Mucosa of stomach (tissue), 1 donor: Measurements from ENCODE around the gene PYCARD.

ENCODE experiments used
- H3K27me3 ChIP-seq: one replicate; pipeline ENCODE4 v1.7.0; 2013; ENCODE audit warnings: mild to moderate bottlenecking, low read length; ENCODE audit not compliant: control insufficient read depth, insufficient read depth
- H3K36me3 ChIP-seq: one replicate; pipeline ENCODE4 v1.7.0; 2013; ENCODE audit warnings: low read length; ENCODE audit not compliant: control insufficient read depth, insufficient read depth
- H3K4me1 ChIP-seq: one replicate; pipeline ENCODE4 v1.7.0; 2013; ENCODE audit warnings: mild to moderate bottlenecking, low read length; ENCODE audit not compliant: control insufficient read depth, insufficient read depth
- H3K4me3 ChIP-seq: one replicate; pipeline ENCODE4 v1.7.0; 2013; ENCODE audit warnings: low read length
- H3K9ac ChIP-seq: one replicate; pipeline ENCODE4 v1.7.0; 2013; ENCODE audit warnings: mild to moderate bottlenecking, low read length, moderate library complexity
- H3K9me3 ChIP-seq: one replicate; pipeline ENCODE4 v1.7.0; 2013; ENCODE audit warnings: mild to moderate bottlenecking, low read length, moderate library complexity; ENCODE audit not compliant: control insufficient read depth
- donor health status: Pancreatic carcinoma.

The PYCARD gene

DNA sequence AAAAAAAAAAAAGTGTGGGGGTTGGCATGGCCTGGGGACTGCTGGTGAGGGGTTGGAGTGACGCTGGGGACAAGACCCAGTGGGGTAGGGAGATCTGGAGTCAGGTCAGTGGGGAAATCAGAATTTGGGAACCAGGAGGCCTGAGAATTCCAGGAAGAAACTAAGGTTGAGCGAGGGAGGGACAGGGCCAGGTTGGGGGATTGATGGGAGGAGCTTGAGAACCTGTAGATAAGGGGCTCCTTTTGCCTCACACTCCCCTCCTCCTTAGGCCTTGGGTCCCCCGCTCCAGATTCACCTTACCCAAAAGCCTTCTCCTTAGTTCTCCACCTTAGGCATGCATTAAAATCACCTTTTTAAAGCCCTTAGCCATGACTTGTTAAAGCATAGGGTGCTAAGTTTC lies 22.6 kb upstream of the PYCARD start:
- Histone ChIP-seq H3K4me1 (no peaks in the 10 kb centered on the region), H3K9ac (no peak overlapping the region), H3K27me3 (no peaks in the 10 kb centered on the region), H3K9me3 (no peaks in the 10 kb centered on the region), H3K36me3 (no peaks in the 10 kb centered on the region), H3K4me3 (no peak overlapping the region)

DNA sequence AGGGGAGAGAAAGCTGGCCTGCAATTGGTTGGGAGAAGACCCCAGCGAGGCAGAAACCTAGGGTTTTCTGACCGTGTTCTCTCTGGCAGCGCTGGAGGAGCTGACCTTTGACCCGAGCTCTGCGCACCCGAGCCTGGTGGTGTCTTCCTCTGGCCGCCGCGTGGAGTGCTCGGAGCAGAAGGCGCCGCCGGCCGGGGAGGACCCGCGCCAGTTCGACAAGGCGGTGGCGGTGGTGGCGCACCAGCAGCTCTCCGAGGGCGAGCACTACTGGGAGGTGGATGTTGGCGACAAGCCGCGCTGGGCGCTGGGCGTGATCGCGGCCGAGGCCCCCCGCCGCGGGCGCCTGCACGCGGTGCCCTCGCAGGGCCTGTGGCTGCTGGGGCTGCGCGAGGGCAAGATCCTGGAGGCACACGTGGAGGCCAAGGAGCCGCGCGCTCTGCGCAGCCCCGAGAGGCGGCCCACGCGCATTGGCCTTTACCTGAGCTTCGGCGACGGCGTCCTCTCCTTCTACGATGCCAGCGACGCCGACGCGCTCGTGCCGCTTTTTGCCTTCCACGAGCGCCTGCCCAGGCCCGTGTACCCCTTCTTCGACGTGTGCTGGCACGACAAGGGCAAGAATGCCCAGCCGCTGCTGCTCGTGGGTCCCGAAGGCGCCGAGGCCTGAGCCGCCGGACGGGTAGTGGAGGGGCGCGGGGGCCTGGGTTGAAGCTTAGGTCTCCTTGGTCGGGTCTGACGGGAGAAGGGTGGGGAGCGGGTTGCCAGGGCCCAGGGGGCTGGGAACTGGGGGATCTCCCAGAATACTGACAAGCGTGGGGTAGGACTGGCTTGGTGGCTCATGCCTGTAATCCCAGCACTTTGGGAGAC lies 21.8 kb upstream of the PYCARD start:
- H3K36me3 ChIP-seq = no peaks in the 10 kb centered on the region
- no peak overlapping the region for H3K9ac ChIP-seq
- no peaks in the 10 kb centered on the region for H3K4me1 ChIP-seq
- H3K9me3 ChIP-seq = no peaks in the 10 kb centered on the region
- no peaks in the 10 kb centered on the region for H3K27me3 ChIP-seq
- H3K4me3 ChIP-seq = no peak overlapping the region

DNA sequence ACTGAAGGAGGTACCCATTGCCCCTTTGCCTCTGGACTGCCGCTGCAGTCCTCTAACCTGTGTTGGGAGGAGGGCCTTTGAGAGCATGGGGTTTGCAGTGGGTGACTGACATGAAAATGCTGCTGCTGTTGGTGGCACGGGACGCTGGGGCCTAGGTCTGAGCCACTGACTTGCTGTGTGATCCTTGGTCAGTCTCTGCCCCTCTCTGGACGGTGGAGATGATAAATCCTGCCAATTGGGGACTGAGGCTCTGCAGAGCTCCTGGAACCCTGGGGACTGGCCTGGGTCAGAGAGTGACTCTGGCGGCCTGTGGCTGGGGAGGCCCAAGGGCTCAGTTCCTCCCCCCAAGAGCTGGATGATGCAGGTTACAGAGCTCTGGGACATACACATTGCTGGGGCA lies 20.5 kb upstream of the PYCARD start:
- H3K4me3 ChIP-seq = no peak overlapping the region
- no peaks in the 10 kb centered on the region for H3K9me3 ChIP-seq
- no peaks in the 10 kb centered on the region for H3K36me3 ChIP-seq
- H3K27me3 ChIP-seq = peaks cover 5% of the 10 kb centered on the region
- no peaks in the 10 kb centered on the region for H3K4me1 ChIP-seq
- no peak overlapping the region for H3K9ac ChIP-seq

DNA sequence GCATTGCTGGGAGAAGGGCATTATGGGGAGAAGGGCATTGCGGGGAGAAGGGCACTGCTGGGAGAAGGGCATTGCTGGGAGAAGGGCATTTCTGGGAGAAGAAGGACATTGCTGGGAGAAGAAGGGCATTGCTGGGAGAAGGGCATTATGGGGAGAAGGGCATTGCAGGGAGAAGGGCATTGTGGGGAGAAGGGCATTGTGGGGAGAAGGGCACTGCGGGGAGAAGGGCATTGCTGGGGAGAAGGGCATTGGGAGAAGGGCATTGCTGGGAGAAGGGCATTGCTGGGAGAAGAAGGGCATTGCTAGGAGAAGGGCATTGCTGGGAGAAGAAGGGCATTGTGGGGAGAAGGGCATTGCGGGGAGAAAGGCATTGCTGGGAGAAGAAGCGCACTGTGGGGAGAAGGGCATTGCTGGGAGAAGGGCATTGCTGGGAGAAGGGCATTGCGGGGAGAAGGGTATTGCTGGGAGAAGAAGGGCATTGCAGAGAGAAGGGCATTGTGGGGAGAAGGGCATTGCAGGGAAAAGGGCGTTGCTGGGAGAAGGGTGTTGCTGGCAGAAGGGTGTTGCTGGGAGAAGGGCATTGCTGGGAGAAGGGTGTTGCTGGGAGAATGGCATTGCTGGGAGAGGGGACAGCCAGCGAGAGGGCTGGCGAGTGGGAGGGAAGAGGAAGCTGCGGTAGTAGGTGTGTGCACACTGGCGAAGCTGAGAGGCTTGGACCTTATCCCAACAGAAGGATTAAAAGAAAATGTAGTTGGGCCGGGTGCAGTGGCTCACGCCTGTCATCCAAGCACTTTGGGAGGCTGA lies 19.0 kb upstream of the PYCARD start:
- Histone ChIP-seq H3K4me1 (peaks cover 5% of the 10 kb centered on the region), H3K36me3 (no peaks in the 10 kb centered on the region), H3K9ac (no peak overlapping the region), H3K9me3 (no peaks in the 10 kb centered on the region), H3K4me3 (no peak overlapping the region), H3K27me3 (peaks cover 19% of the 10 kb centered on the region)

DNA sequence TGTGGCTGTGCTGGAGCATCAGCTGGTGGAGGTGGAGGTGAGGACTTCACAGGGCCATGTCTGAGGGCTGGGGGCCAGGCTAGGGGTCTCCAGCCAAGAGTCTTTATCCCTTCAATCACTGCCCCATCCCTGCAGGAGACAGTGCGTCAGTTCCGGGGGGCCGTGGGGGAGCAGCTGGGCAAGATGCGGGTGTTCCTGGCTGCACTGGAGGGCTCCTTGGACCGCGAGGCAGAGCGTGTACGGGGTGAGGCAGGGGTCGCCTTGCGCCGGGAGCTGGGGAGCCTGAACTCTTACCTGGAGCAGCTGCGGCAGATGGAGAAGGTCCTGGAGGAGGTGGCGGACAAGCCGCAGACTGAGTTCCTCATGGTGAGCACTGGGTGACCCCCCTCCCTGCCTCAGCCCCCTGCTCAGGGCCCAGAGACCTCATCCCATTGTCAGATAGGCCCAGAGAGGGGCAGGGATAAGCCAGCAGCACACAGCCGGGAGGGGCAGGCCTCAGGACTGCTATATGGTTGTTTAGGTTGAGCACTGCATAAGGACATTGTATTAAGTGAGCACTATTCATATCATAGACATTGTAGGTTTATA lies 16.7 kb upstream of the PYCARD start:
- no peaks in the 10 kb centered on the region for H3K36me3 ChIP-seq
- H3K9me3 ChIP-seq = no peaks in the 10 kb centered on the region
- H3K4me1 ChIP-seq = peaks cover 24% of the 10 kb centered on the region
- H3K9ac ChIP-seq = no peak overlapping the region
- H3K4me3 ChIP-seq = no peak overlapping the region
- peaks cover 42% of the 10 kb centered on the region for H3K27me3 ChIP-seq

DNA sequence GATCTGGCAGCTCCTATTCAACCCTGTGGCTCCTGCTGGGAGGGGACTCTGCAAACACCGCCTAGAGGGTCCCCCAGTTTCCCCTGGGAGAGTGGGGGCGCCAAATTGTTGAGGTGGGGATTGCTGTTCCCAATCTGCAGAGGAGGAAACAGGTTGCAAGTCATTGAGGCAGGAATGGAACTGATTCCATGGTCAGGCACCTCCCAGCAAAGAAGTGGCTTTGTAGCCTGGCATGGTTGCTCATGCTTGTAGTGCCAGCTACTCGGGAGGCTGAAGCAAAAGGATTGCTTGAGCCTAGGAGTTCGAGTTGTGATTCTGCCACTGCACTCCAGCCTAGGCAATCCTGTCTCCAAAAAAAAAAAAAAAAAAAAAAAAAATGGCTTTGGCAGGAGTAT lies 14.6 kb upstream of the PYCARD start:
- Histone ChIP-seq H3K27me3 (peaks cover 53% of the 10 kb centered on the region), H3K9ac (no peak overlapping the region), H3K4me3 (no peak overlapping the region)

DNA sequence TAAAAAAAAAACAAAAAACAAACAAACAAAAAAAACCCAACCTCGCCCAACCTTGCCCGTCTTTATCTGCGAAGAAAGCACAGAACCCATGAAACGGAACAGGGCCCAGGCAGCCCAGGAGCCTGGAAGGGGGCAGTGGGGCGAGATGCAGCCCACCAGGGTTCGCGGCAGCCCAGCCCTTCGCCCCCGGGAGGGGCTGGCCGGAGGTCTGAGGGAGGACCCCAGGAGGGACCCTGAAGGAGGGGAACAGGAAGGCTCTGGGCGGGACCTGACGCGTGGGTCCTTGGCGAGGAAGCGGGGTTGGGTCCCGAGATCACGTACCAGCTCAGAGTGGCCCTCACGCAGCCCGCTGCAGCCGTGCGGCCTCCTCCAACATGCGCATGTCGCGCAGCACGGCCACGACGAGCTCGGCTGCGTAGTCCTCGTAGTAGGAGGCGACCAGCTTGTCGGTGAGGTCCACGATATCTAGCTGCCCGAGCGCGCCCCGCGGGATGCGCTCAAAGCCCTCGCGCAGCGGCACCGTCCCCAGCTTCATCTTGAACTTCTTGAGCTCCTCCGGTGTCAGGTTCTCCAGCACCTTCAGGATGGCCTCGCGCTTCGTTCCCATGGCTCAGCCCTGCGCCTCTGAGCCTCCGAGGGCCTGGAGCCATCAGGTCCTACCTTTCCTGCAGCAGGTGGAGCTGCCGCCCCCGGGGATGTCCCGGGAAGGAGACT lies 14.0 kb upstream of the PYCARD start, which contains the start of gene PYDC1:
PYDC1 (minus strand) TSS at position 714 of the 714 bp plus-strand sequence; CDS start at position 607, 107 bp downstream.
- H3K4me1 ChIP-seq = peaks cover 24% of the 10 kb centered on the region
- H3K36me3 ChIP-seq = no peaks in the 10 kb centered on the region
- peaks cover 53% of the 10 kb centered on the region for H3K27me3 ChIP-seq
- no peak within 1 kb of the TSS for H3K9ac ChIP-seq
- H3K4me3 ChIP-seq = no peak within 1 kb of the TSS
- H3K9me3 ChIP-seq = no peaks in the 10 kb centered on the region

More for the DNA sequence above, 14.6 kb upstream of the PYCARD start:
- no peaks in the 10 kb centered on the region for H3K9me3 ChIP-seq
- no peaks in the 10 kb centered on the region for H3K36me3 ChIP-seq
- H3K4me1 ChIP-seq = peaks cover 24% of the 10 kb centered on the region

DNA sequence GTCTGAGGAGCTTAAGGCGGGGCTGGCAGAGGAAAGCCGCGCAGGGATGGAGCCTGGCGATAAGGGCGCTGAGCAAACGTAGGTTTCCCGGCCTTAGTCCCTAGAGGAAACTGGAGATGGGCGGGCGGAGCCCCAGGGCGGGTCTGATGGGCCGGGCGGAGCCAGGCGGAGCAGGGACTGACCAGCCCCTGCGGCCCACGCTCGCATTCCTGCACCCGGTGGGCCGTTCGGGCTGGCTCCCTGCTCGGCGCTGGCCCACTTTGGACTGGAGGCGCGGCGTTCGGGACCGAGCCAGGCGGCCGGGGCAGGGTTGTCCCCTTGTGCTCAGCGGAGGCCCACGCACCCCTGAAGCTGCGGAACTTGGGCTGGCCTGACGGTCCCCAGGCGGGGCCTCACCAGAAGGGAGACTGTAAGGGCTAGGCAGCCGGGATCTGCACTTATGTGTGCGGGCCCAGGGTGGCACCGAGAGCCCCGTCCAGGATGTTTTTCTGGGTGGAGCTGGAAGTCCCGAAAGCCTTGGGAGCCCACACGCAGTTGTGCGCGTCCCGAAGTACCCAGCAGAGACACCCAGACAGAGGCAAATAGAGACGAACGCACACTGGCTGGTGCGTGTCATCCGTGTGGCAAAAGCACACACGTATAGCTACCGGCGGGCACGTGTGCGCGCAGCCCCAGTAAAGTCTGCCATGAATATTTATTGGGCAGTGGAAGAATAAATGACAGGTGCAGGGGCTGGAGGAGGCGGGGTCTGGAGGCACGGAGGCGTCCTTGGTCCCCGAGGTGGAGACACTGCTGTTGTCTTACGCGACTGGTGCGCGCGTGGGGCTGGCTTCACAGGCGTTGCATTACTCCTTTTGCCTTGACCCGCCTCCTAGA lies 13.0 kb upstream of the PYCARD start:
- Histone ChIP-seq H3K9me3 (no peaks in the 10 kb centered on the region), H3K27me3 (peaks cover 53% of the 10 kb centered on the region), H3K4me3 (no peak overlapping the region), H3K4me1 (peaks cover 24% of the 10 kb centered on the region), H3K9ac (no peak overlapping the region), H3K36me3 (no peaks in the 10 kb centered on the region)

DNA sequence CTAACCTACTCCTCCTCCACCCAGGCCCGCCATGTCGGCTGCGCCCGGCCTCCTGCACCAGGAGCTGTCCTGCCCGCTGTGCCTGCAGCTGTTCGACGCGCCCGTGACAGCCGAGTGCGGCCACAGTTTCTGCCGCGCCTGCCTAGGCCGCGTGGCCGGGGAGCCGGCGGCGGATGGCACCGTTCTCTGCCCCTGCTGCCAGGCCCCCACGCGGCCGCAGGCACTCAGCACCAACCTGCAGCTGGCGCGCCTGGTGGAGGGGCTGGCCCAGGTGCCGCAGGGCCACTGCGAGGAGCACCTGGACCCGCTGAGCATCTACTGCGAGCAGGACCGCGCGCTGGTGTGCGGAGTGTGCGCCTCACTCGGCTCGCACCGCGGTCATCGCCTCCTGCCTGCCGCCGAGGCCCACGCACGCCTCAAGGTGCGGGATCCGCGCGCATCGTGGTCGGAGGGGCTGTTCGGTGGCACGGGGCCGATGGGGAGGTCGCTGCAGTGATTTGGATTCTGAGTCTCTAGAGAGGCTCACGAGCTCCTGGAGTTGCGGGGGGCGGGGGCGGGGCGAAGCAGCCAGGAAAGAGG lies 12.2 kb upstream of the PYCARD start:
- Histone ChIP-seq H3K27me3 (peaks cover 53% of the 10 kb centered on the region), H3K9me3 (no peaks in the 10 kb centered on the region), H3K9ac (no peak overlapping the region), H3K36me3 (no peaks in the 10 kb centered on the region), H3K4me1 (peaks cover 24% of the 10 kb centered on the region), H3K4me3 (no peak overlapping the region)

DNA sequence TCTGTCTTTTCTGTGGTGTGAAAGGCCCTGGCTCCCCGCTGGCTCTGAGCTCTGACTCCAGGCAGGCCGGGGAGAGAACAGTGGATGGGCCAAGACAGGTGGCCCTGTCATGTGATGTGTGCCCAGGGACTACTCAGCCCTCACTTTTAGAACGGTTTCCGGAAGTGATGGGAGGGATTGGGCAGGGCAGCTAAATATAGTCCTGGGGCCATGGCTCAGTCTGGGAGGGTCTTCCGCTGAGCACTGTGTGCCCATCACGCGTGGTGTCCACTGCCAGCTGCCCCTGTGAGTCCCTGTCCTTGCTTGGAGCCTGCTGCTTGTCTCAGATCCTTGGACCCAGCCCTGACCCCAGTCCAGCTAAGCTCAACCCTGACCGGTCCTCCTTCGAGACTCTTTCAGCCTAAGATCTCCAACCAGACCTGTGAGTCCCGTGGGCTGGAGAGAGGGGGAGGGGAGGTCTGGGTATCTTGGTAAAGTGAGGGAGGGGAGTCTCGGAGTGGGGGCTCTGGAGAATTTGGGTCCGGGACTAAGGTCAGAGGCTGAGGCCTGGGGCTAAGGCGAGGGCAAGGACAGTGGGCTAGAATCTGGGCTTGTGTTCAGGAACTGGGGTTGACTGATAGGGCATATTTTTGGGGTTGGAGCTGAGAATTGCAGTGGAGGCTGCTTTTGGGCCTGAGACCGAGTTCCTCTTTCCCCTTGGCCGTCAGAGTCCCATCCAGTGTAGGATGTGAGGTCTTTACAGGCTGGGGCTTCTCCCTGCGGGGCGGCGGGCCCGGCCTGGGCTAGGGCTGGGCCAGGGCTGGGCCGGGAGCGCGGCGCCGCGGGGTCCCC lies 11.5 kb upstream of the PYCARD start, which contains the start of gene TRIM72:
TRIM72 (plus strand) TSS at position 243 of the 831 bp plus-strand sequence. CDS start 620 bp downstream, outside the sequence.
- H3K9me3 ChIP-seq = no peaks in the 10 kb centered on the region
- H3K27me3 ChIP-seq = peaks cover 53% of the 10 kb centered on the region
- H3K9ac ChIP-seq = no peak within 1 kb of the TSS
- peaks cover 24% of the 10 kb centered on the region for H3K4me1 ChIP-seq
- H3K36me3 ChIP-seq = no peaks in the 10 kb centered on the region
- H3K4me3 ChIP-seq = no peak within 1 kb of the TSS
